Amniotic epithelial cell (primary cell): Measurements from ENCODE around the gene RAE1.

Experiments used
- DNase-seq: peaks from one replicate; pipeline ENCODE4 v3.0.0-alpha.2; 2010; ENCODE audit warnings: low read depth

RAE1 gene

GRCh38 chr20:57372157-57372556 lies 21.1 kb downstream of the RAE1 start:
- DNase-seq: no peak

GRCh38 chr20:57372581-57373350 lies 21.7 kb downstream of the RAE1 start:
- no peak for DNase-seq

- no peak for DNase-seq
These were observed 23.4 kb downstream of the RAE1 start for GRCh38 chr20:57374343-57374930.

- DNase-seq: no peak
These were observed 24.0 kb downstream of the RAE1 start for GRCh38 chr20:57374931-57375651.

- no peak for DNase-seq
These were observed 24.7 kb downstream of the RAE1 start for GRCh38 chr20:57375652-57376230.

- DNase-seq: no peak
These were observed 26.3 kb downstream of the RAE1 start for GRCh38 chr20:57377350-57377749.

- no peak for DNase-seq
These were observed 27.1 kb downstream of the RAE1 start for GRCh38 chr20:57378107-57378506.

GRCh38 chr20:57378646-57379262 lies 27.7 kb downstream of the RAE1 start:
- DNase-seq: no peak

- DNase-seq: no peak
These were observed 28.2 kb downstream of the RAE1 start for GRCh38 chr20:57379263-57379647.

GRCh38 chr20:57380081-57380750 lies 29.2 kb downstream of the RAE1 start:
- DNase-seq: no peak

GRCh38 chr20:57381596-57382503 lies 30.8 kb downstream of the RAE1 start:
- peak; percentile 54 for DNase-seq

- no peak for DNase-seq
These were observed 31.5 kb downstream of the RAE1 start for GRCh38 chr20:57382516-57382915.

- no peak for DNase-seq
These were observed 32.6 kb downstream of the RAE1 start for GRCh38 chr20:57383447-57384347.

GRCh38 chr20:57384486-57384885 lies 33.4 kb downstream of the RAE1 start:
- no peak for DNase-seq

- no peak for DNase-seq
These were observed 34.1 kb downstream of the RAE1 start for GRCh38 chr20:57384953-57385761.

GRCh38 chr20:57385940-57386339 lies 34.9 kb downstream of the RAE1 start:
- no peak for DNase-seq

GRCh38 chr20:57386762-57387161 lies 35.7 kb downstream of the RAE1 start:
- no peak for DNase-seq

- no peak for DNase-seq
These were observed 36.4 kb downstream of the RAE1 start for GRCh38 chr20:57387463-57387862.

- DNase-seq: no peak
These were observed 36.9 kb downstream of the RAE1 start for GRCh38 chr20:57387945-57388371.
